GM12865 (cell line): ENCODE measurements around the gene HDHD3.
"Not testable (repeated sequence)": the region's sequence is repeated elsewhere in the genome, so short reads cannot be mapped to it uniquely, and the experiment has no call there.

Experiments used
- DNase-seq: peaks from one replicate; pipeline ENCODE4 v3.0.0; 2010; ENCODE audit warnings: low read depth
- H3K4me3 ChIP-seq: 2 replicates; pipeline ENCODE4 v1.5.1; 2011; ENCODE audit warnings: mild to moderate bottlenecking, low read depth, low read length, control low read depth
- CTCF ChIP-seq: IDR thresholded peaks from 2 replicates; pipeline ENCODE4 v1.5.1; 2011; ENCODE audit warnings: low read length, control low read depth, low read depth, inconsistent platforms; ENCODE audit not compliant: insufficient read depth; ENCODE audit errors: missing control alignments

Gene HDHD3

GRCh38 chr9:113389451-113389850 is 12.7 kb upstream of the HDHD3 start:
- DNase-seq: no peak
- H3K4me3 ChIP-seq: no peak overlapping the region
- no peak for TF ChIP-seq CTCF

- DNase-seq: no peak
- H3K4me3 ChIP-seq: no peak overlapping the region
- TF ChIP-seq CTCF: no peak
These were observed 12.0 kb upstream of the HDHD3 start for GRCh38 chr9:113388833-113389232.

GRCh38 chr9:113387560-113388230 is 10.9 kb upstream of the HDHD3 start:
- no peak for TF ChIP-seq CTCF
- DNase-seq: no peak
- no peak overlapping the region for H3K4me3 ChIP-seq

GRCh38 chr9:113386571-113387393 is 10.0 kb upstream of the HDHD3 start:
- DNase-seq: no peak
- no peak overlapping the region for H3K4me3 ChIP-seq

GRCh38 chr9:113381909-113382411 is 5.2 kb upstream of the HDHD3 start:
- no peak for DNase-seq
- no peak overlapping the region for H3K4me3 ChIP-seq
- no peak for TF ChIP-seq CTCF

More at GRCh38 chr9:113386571-113387393, 10.0 kb upstream of the HDHD3 start:
- no peak for TF ChIP-seq CTCF

GRCh38 chr9:113381441-113381840 is 4.7 kb upstream of the HDHD3 start:
- DNase-seq, H3K4me3 ChIP-seq: not testable (repeated sequence)

GRCh38 chr9:113380869-113381378 is 4.1 kb upstream of the HDHD3 start:
- TF ChIP-seq CTCF: no peak
- DNase-seq: peak; percentile 86
- no peak overlapping the region for H3K4me3 ChIP-seq

- not testable (repeated sequence) for DNase-seq, H3K4me3 ChIP-seq
These were observed 3.0 kb upstream of the HDHD3 start for GRCh38 chr9:113379829-113380210.

- DNase-seq, H3K4me3 ChIP-seq: not testable (repeated sequence)
These were observed 2.5 kb upstream of the HDHD3 start for GRCh38 chr9:113379094-113379828.
